Dermis blood vessel endothelial cell (primary cell): Measurements from ENCODE around the gene LENG1. TPM values are rescaled to one million over a fixed set of nuclear protein-coding genes. Genes with fewer than 3 reads are reported as not detected.
"Not testable (repeated sequence)": the region's sequence is repeated elsewhere in the genome, so short reads cannot be mapped to it uniquely, and the experiment has no call there.

Experiments used
- DNase-seq: peaks from one replicate; pipeline ENCODE4 v3.0.0; 2010
- total RNA-seq: library from RNA; depleted of rRNA; stranded (reverse); fragments of >200 nt; gene quantifications from 2 replicates; pipeline ENCODE4 v1.2.3, GENCODE V29; 2014

LENG1 gene
- total RNA-seq: 6.8 and 7.8 TPM in 2 replicates

DNA sequence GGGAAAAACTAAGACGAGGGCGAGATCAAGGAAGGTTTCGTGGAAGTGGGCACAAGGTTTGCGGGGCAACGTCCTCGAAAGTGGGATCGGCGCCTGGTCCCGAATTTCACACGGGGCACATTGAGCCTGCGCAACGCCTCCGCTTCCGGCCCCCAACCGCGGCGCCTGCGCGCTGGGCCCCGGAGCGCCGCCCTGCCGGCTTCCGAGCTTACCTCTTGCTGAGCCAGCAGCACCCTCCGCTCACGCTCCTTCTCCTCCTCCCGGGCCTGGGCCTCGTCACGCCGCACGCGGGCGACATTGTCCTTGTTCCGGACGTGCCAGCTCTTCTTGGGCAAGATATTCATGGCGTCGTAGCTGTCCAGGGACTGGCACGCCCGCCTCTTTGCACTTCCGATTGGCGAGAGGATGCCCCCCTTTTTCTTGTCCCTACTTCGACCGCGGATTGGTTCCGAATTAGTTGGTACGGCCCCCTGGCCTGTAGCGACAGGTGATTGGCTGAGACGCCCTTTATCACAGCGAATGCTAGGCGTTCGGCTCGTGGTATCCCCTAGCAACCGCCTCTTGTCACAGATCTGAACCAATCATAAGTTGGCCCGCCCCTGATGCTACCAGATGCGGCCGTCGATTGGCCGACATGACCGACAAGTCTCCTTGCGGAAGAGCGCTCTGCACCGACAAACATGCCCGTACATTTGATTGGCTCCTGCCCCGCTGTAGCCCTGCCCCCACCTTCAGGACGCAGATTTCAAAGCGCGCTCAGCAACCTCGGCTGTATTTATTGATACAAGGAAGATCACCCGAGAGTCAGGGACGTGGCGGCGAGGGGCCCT, at the start of gene LENG1:
LENG1 (minus strand) TSS at position 370 of the 830 bp plus-strand sequence; CDS start at position 344, 26 bp downstream.
- peak; percentile 100 for DNase-seq

DNA sequence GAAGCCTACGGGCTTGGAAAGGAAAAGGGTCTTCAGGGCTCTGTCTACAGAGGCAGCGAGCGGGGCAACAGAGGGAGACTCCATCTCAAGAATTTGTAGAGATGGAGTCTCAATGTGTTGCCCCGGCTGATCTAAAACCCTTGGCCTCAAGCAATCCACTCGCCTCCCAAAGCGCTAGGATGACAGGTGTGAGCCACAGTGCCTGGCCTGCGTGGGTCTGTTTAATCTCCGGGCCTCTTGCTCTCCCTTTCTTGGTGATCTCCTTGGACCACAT, 49.2 kb upstream of the LENG1 start:
- DNase-seq: no peak

DNA sequence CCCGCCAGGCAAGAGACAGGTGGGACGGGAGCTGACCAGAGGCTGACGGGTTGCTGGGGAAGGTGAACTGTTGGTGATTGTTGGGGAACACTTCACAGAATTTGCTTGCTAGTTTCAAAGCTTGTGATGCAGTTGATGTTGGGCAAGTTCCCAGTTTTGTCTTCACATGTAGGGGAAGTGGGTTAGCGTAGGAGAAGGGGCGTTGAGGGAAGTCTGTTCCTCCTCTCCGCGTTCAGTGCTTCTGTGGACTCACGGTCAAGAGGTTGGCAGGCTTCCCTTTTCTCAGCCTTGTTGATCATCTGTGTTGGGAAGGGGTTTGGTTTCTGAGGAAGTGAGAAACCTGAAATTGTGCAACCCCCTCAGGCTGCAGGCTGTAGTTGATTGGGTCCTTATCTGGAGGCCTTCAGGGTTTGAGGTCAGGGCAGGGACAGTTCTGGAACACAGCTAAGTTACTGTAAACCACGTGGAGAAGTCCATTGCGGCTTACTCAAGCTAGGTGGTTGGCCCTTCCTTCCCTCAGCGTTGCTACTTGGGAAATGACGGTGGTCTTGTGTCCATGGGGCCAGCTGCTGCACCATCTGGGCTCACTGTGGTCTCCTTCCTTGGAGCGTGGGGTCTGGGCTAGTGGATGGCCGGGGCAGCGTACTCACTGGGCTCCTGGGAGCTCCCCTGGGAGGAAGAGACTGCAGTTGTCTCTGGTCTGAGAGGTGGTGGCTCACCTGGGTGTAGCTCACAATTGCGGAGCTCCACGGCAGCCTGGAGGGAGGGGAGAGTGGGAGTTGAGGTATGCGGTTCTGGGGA, 48.7 kb upstream of the LENG1 start:
- DNase-seq: peak; percentile 65

DNA sequence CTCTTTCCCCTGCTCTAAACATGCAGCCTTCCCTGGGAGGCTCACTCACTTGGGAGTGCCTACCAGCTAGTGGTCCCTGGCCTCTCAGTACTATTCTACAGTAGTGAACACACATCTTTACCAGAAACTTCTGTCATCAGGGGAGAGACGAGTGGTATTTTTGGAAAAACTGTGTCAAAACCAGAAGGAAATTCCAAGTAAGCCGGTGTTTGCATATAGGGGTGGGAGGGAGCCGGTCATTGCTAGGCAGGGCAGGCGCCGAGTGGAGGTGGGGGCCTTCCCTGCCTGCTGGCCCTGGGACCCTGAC, 48.1 kb upstream of the LENG1 start:
- no peak for DNase-seq

DNA sequence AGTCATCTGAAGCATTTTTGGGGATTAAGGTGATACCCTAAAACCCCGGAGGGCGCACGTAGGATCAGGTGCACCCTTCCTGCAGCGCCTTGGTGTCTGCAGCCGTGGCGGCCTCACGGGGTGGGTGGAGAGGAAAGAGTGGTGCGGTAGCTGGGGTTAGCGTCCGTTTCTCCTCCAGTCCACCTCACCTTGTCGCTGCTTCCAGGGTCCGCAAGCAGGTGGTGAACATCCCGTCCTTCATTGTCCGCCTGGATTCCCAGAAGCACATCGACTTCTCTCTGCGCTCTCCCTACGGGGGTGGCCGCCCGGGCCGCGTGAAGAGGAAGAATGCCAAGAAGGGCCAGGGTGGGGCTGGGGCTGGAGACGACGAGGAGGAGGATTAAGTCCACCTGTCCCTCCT, 47.7 kb upstream of the LENG1 start:
- DNase-seq: not testable (repeated sequence)

DNA sequence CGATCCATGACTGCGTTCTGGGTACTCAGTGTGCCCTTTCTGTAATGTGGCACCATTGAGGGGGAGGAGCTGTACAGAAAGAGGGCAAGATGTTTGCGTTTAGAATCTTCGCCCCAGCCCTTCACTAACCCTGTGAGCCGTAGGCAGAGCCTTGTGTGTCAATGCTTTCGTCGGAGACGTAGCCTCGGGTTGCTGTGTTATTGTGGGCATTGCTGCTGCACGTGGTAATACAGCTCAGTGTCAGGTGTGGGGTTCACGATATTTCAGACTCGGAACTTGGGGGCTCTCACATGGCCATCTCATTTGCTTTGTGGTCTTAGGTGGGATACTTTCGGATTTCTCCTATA, 47.3 kb upstream of the LENG1 start:
- no peak for DNase-seq

DNA sequence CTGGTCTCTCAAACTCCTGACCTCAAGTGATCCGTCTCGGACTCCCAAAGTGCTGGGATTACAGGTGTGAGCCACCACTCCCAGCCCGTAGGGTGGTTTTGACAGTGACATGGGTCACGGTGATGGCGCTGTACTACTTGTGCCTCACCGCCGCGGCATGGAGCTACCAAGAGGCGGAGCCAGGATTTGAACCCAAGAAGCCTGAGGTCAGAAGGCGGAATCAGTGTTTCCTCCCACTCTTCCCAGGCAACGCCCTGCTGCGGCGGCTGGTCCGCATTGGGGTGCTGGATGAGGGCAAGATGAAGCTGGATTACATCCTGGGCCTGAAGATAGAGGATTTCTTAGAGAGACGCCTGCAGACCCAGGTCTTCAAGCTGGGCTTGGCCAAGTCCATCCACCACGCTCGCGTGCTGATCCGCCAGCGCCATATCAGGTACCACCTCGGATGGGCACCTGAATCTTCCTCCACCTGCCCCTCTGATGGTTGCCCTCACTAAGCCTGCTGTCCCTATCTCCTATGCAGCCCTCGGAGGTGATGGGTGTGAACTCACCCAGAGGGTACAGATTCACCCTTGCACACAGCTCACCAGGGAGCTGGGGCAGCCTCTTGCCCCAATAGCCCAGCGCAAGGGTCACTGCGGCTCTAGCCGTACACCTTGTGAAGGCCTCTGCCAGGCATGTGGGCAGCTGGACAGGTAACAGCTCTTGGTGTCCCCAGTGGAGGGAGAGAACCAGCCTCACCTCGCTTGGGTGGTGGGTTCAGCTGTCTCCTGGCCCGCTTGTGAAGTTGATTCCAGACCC, 46.7 kb upstream of the LENG1 start:
- DNase-seq: no peak

DNA sequence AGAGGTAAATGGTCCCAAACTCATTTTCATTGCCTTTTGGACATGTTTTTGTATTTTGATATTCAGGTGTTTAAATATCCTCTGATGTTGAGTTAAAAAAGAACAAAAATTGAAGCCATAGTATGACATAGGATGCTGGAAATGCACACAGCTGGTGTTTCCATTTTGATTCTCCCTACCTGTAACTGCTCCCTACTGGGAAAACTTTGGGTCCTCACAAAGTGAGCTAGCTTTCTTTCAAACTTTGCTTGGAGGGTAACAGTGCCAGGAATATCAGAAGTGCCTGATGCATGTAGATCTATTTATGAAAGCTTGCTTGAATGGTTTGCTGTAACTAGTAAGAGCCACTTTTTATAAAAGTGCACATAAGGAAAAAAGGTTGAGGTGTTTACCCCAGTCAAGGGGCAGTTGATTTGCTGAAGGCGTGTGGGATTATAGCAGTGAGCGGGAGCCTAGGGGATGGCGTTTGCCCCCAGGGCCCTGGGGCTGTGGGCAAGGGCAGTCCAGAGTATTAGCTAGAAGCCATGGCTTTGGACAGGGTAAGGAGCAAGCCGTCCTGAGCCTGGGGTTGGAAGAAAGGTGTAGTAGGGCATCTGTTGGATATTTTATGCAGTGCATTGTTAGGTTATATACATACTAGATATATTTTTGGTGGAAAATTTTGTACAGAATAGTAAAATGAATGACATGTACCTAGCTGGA, 45.4 kb upstream of the LENG1 start:
- DNase-seq: no peak

DNA sequence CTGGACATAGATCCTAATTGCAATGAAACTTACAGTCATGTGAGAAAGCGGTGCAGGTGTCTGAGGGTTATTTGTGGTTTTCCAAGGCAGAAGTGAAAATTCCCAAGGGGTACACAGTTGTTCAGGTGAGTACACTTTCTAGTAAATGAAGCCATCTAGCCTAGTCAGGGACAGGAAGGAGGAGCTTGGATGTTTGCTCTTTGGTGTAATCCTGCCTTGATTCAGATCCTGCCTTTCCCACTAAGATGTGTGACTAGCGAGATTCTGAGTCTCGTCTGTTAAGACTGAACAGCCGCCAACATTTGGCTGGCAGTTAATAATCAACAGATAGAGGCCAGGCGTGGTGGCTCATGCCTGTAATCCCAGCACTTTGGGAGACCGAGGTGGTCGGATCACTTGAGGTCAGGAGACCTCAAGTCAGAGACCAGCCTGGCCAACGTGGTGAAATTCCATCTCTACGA, 43.7 kb upstream of the LENG1 start:
- DNase-seq: no peak

DNA sequence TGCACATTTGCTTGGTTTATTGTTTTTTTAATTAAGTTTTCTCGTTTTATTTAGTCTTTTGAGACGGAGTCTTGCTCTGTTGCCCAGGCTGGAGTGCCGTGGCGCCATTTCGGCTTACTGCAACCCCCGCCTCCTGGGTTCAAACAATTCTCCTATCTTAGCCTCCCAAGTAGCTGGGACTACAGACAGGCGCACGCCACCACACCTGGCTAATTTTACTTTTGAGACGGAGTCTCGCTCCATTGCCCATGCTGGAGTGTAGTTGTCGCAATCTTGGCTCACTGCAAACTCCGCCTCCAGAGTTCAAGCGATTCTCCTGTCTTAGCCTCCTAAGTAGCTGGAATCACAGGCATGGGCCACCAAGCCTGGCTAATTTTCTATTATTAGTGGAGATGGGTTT, 42.5 kb upstream of the LENG1 start:
- no peak for DNase-seq

DNA sequence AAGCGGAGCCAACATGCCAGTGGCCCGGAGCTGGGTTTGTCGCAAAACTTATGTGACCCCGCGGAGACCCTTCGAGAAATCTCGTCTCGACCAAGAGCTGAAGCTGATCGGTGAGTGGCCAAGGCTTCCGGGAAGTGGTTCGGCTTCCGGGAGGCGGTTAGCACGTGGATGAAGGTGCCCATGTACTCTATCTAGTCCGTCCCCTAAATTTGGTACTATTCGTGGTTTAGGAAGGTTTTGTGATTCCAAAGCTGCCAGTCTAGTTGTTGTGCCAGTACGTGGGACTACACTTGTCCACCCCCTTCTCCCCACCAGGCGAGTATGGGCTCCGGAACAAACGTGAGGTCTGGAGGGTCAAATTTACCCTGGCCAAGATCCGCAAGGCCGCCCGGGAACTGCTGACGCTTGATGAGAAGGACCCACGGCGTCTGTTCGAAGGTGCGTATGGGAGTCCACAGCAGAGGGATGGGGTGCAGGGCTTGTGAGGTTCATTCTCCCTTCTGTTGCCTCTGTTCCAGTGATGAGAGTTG, 41.7 kb upstream of the LENG1 start:
- DNase-seq: no peak

DNA sequence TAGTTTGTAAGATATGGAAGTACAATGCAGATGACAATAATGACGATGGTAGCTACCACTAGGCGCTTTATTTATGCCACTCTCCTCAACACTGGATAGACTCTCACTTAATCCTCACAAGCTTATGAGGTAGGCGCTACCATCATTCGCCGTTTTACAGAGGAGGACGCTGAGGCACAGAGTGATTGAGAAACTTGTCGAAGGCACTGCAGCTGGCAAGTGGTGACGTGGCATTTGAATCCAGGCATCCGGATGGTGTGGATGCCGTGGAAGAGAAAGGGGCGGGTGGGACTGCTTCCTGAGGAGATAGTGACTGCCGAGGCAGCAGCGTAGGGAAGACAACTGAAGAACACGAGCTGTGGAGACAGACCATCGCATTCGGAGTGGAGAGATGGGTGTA, 39.9 kb upstream of the LENG1 start:
- DNase-seq: no peak

DNA sequence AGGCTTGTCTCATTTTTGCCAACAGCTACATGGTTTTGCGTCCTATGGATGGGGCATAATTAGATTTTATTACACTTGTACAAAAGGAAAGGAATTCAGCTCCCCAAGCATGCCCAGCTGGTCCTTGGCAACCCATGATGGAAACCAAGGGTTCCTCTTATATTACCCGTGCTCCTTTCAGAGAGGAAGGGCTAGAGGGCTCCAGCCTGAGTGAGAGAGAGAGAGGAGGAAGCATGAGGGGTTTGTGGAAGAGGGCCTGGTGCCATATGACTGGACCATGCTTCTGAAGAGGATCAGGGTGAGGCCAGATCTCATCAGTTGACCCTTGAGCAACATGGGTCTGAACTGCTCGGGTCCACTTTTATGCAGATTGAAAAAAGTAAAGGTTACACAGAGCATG, 37.6 kb upstream of the LENG1 start:
- DNase-seq: no peak

DNA sequence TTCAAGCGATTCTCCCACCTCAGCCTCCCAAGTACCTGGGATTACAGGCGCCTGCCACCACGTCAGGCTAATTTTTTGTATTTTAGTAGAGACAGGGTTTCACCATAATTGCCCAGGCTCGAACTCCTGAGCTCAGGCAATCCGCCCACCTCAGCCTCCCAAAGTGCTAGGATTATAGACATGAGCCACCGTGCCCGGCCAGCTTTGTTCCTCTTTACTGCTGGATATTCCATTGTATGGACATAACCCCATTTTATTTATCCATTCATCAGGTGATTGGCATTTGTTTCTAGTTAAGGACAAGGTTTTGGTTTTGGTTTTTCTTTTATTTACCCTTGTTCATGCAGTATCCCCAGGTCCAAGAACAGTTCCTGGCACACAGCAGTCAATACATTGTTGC, 37.0 kb upstream of the LENG1 start:
- no peak for DNase-seq

DNA sequence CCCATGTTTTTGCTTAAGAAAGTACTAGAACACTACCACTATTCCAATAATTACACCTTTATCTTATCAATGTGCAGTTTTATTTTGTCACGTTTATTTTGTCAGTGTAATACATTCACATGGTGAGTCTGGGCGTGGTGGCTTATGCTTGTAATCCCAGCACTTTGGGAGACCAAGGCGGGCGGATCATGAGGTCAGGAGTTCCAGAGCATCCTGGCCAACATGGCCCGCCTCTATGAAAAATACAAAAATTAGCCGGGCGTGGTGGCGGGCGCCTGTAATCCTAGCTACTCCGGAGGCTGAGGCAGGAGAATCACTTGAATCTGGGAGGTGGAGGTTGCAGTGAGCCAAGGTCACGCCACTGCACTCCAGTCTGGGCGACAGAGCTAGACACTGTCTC, 34.9 kb upstream of the LENG1 start:
- not testable (repeated sequence) for DNase-seq

DNA sequence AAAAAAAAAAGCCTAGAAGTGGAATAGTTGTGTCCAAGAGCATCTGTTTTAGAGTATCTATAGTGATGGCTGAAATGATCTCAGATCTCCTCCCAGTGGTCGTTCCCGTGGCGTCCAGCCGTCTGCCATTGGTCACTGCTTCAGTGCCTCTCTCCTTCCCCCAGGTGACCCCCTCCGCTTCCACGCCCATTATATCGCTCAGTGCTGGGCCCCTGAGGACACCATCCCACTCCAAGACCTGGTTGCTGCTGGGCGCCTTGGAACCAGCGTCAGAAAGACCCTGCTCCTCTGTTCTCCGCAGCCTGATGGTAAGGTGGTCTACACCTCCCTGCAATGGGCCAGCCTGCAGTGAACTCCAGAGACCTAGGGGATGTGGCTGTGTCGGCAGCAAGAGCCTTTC, 33.5 kb upstream of the LENG1 start:
- no peak for DNase-seq

DNA sequence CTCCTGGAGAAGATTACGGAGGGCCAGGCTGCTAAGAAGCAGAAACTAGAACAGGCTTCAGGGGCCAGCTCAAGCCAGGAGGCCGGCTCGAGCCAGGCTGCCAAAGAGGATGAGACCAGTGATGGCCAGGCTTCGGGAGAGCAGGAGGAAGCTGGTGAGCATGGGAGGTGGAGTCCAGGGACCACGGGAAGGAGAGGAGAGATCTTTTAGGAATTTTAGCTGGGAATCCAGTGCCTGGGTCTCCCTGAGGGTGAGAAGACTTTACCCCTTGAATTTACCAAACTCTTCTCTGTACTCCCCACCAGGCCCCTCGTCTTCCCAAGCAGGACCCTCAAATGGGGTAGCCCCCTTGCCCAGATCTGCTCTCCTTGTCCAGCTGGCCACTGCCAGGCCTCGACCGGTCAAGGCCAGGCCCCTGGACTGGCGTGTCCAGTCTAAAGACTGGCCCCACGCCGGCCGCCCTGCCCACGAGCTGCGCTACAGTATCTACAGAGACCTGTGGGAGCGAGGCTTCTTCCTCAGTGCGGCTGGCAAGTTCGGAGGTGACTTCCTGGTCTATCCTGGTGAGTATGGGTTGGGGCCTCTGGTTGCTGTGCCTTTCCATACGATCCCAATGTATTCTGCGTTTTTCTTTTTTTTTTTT, 32.4 kb upstream of the LENG1 start:
- no peak for DNase-seq

DNA sequence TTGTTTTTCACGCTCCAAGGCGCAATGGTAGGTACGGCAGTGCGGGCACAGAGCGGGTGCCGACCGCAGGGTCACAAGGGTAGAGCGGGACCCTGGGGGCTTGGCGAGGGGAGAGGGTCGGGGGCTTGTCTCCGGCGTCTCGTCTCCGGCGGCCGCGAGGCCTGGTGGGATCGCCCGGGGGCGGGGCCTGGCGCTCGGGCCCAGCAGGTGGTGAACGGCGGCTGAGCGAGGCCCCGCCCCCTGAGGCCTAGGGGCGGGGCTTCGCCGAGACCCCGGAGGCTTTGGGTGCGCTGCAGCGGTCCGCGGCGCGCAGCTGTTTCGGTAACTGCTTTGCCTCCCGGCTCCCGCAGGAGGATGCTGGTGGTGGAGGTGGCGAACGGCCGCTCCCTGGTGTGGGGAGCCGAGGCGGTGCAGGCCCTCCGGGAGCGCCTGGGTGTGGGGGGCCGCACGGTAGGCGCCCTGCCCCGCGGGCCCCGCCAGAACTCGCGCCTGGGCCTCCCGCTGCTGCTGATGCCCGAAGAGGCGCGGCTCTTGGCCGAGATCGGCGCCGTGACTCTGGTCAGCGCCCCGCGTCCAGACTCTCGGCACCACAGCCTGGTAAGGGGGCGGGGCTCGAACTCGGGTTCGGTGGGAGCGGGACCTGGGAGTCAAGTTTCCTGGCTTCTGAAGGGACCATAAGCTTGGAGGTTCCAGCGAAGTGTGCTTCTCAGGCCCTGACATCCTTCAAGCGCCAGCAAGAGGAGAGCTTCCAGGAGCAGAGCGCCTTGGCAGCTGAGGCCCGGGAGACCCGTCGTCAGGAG, 31.7 kb upstream of the LENG1 start, which contains the start of gene TSEN34:
TSEN34 (plus strand) TSS at position 298 of the 800 bp plus-strand sequence; CDS start at position 355, 57 bp downstream.
- DNase-seq: peak; percentile 86

DNA sequence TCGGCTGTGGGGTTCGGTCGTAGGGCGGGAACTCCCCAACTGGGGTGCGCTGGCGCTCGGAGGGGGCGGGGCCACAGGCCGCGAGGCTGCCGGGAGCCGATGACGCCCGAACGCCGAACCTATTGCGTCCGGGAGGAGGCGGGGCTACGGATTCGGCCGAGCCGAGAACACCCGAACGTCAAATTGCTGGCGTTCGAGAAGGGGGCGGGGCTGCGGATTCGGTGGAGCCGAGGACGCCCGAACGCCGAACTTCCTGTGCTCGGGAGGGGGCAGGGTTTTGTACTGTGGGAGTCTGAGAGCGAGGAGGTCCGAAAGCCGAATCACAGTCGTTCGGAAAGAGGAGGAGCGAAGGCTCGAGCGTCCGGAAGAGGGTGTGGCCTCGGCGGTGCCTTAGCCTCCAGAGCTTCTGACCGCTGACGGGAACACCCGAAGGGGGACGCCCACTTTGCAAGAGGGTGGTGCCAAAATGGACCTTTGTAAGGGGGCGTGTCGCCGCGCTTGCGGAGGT, 31.0 kb upstream of the LENG1 start:
- DNase-seq: peak; percentile 100

DNA sequence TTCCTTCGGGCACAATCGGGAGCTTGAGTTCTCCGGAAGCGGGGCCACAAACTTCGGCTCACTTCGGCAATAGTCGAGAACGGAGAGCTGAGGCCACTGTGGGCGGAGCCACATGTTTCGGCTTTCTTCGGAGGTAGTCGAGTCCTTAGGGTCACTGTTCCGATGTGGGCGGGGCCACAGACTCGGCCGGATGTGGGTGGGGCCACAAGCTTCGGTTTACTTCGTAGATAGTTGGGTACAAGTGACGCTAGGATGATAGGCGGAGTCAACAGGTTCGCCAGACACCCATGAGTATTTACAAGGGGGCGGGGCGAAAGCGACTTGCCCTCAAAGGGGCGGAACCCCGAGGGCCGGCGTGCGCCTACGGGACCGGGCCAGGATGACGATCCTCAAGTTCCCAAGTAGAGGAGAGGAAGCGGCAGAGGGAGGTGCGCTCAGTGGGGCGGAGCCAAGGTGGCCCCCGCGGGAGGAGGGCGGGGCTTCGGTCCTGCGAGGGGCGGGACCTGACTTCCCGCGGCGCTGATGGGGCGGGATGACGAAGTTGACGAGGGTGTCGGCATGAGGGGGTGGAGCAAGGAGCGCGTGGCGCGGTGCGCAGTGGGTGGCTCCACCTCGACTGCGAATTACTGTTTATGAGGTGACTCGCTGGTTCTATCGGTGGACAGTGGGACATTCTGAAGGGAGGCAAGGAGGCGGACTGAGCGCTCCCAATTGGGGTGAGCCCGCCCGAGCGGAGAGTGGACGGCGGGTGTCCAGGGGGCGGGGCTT, 30.4 kb upstream of the LENG1 start:
- peak; percentile 100 for DNase-seq
